Astrocyte of the spinal cord (primary cell): ENCODE measurements around the gene AKR7A2.

Source experiments
- DNase-seq: peaks from one replicate; pipeline ENCODE4 v3.0.0; 2011; ENCODE audit warnings: low read depth, low spot score
- H3K4me3 ChIP-seq: 2 replicates; pipeline ENCODE4 v1.5.1; 2011; ENCODE audit warnings: low read depth, mild to moderate bottlenecking, low read length, moderate library complexity
- in situ Hi-C: cut with HindIII; loops from 2 replicates; pipeline ENCODE4 v1.10.0; 2017; ENCODE audit warnings: low sequenced_read_pairs
- TF ChIP-seq, protein P1 (sequence below): IDR thresholded peaks from 2 replicates; pipeline ENCODE4 v1.5.1; 2012; ENCODE audit warnings: low read depth, mild to moderate bottlenecking, low read length, inconsistent platforms

The AKR7A2 gene

DNA sequence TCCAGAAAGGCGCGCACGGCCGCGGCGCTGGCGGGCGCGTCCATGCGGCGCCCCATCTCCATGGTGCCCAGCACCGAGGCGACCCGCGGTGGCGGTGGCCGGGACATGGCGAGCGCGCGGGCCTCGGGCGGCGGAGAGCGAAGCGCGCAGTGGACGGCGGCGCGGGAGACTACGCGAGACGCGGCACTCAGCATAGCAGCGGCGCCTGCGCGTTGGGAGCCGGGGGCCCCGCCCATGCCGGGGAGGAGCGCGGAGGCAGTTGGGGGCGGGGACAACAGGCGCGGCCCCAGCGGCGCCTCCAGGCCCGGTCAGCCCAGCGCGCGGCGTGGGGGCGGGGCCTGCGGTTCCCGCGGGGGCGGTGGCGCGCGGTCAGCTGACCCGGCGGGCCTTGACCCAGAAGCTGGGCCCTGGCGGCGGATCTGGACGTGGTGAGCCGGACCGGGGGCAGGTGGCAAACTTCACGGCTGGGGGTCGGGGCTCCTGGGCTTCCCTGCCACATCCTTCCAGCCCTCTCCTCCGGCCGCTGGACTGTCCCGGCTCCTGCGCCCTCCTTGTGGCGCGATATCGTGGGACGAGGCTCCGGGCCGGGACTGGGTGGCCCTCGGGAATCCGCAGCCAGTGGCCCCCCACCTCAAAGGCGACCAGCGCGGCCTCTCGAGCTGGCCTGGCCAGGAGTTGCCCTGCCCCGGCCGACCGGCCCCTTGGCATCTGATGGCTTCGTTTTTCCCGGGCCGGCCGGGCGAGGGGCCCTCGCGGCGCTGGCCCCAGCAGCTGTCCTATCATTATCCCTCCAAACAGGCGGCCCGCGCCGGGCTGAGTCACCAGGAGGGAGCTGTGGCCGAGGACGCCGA, at the start of gene AKR7A2, which contains the start of gene SLC66A1:
Gene AKR7A2 (minus strand): TSS at position 214 of the 851 bp plus-strand sequence. CDS start 20 bp downstream, at position 194.
Gene SLC66A1 (plus strand): TSS at position 396 of the 851 bp plus-strand sequence. CDS start 5,352 bp downstream, outside the sequence.
- TF ChIP-seq, protein P1, sequence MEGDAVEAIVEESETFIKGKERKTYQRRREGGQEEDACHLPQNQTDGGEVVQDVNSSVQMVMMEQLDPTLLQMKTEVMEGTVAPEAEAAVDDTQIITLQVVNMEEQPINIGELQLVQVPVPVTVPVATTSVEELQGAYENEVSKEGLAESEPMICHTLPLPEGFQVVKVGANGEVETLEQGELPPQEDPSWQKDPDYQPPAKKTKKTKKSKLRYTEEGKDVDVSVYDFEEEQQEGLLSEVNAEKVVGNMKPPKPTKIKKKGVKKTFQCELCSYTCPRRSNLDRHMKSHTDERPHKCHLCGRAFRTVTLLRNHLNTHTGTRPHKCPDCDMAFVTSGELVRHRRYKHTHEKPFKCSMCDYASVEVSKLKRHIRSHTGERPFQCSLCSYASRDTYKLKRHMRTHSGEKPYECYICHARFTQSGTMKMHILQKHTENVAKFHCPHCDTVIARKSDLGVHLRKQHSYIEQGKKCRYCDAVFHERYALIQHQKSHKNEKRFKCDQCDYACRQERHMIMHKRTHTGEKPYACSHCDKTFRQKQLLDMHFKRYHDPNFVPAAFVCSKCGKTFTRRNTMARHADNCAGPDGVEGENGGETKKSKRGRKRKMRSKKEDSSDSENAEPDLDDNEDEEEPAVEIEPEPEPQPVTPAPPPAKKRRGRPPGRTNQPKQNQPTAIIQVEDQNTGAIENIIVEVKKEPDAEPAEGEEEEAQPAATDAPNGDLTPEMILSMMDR, result no peak
- peak within 1 kb of the TSS; percentile 74 for H3K4me3 ChIP-seq
- DNase-seq, result peak; percentile 90
- in situ Hi-C loops, result no loop called here

DNA sequence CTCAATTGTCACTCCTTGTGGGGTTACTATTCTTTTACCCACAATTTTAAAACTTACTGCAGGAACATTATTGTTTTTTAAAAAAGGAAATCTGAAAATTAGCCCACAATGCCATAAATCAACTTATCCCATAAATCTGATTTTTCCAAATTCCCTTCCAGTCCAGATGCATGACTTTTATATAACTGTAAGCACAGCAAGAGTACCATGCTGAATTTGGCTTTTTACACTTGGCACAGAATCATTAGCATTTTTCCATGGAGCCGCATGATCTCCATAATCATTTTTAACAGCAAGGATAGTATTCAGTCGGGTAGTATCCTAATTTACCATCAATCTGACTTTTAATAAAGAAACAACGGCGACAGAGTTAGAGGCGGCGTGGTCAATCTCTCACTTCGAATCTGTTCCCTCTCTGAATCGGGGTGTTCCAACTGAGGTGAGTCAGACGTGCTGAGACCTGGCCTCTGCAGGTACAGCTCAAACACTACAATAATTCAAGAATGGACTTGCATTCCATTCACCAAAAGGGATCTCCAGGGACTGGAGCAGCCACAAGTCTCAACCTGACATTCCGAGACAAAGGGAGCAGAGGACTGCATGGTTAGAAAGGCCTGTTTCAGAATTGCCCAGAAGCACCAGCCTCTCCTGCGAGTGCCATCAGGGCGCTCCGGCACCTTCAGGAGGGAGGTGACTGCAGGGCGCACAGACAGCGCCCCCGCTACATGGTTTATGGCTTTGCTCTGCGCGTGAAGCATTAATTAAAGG, 49.1 kb upstream of the AKR7A2 start:
- H3K4me3 ChIP-seq, result no peak overlapping the region
- TF ChIP-seq, protein P1, result no peak
- no peak for DNase-seq
- in situ Hi-C loops, result no loop called here

DNA sequence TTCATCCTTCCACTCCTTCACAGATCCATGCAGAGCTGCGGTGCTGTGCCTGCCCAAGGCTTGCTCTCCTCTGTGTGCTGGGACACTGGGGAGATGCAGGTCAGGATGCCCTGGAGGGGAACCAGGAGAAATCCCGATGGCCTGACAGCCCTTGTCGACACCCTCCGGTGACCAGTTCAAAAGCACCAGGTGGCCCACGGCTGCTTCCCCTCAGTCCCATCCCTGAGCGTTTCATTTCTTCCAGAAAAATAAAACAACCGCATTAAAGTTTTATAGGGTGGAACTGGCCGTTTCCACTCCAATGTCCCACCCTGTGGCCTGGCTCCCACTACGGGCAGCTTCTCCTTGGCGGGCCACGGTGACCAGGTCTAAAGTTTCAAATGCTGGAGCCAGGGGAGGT, 48.5 kb upstream of the AKR7A2 start:
- in situ Hi-C loops, result no loop called here
- H3K4me3 ChIP-seq, result no peak overlapping the region
- TF ChIP-seq, protein P1, result no peak
- no peak for DNase-seq

DNA sequence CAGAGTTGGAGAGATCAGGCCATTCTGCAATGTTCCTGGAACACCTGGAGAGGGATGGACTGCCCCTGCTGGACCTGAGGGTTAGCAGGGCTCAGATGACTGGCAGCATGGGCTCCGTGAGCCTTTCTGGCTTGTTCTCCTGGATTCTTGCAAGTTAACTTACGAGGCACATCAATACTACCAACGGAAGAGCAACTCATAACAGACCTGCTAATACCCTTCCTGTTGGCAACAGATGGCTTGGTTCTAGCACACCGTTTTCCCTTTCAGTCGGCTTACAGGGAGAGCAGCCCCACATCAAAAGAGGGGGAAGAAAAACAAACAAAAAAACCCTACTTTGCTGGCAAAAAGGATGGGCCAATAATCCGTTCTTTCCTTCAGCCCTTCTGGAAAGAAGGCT, 48.1 kb upstream of the AKR7A2 start:
- in situ Hi-C loops, result no loop called here
- no peak overlapping the region for H3K4me3 ChIP-seq
- TF ChIP-seq, protein P1, result no peak
- no peak for DNase-seq

DNA sequence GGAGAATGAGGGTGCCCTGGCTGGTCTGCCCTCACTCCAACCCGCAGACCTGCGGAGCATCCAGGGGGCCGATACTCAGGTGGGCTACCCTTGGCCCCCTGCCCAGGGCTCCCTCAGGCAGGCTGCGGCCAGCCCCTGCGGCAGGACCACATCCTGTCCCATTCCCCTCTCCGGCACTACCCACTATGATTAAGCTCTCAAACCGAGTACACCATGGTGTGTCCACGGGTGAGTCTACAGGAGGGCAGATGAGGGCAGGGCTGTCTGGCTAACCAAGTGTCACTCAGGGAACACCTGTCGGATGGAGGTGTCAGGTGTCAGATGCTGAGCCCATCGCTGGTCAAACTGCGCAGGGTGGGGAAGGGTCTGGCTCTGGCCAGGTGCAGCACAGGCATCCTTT, 47.4 kb upstream of the AKR7A2 start:
- no peak overlapping the region for H3K4me3 ChIP-seq
- TF ChIP-seq, protein P1, result no peak
- no peak for DNase-seq
- in situ Hi-C loops, result no loop called here

DNA sequence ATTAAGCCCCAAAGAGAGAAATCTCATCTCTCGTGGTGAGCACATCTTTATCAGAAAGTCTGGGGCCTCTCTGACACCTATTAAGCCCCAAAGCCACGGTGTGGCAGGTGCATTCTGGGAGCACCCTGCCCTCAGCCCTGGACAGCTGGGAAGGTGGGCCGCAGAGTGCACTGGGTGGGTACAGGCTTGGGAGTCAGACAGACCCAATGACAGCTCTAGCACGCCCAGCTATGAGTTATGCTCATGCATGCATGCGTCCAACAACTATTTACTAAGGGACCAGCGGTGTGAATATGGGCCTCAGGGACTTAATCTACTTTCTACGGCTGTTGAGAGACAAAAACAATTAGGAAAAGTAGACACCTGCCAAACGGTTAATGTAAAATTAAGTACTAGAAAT, 46.8 kb upstream of the AKR7A2 start:
- in situ Hi-C loops, result no loop called here
- DNase-seq, result no peak
- TF ChIP-seq, protein P1, result no peak
- no peak overlapping the region for H3K4me3 ChIP-seq
